Measurements from ENCODE around the gene FAM229A.

Gene FAM229A

GRCh38 chr1:32392325-32392724 is 30.0 kb upstream of the FAM229A start:
- TF ChIP-seq CTCF (IDR thresholded peaks at IDR 0.05; ENCODE audit: low read depth, low read length, missing control alignments) = no peak
- no peak for DNase-seq (ENCODE audit: low read depth)
- no peak overlapping the region for H3K4me3 ChIP-seq (ENCODE audit: low read depth, low read length)

GRCh38 chr1:32390904-32391870 is 28.9 kb upstream of the FAM229A start:
- no peak for DNase-seq (ENCODE audit: low read depth)
- H3K4me3 ChIP-seq (ENCODE audit: low read depth, low read length) = no peak overlapping the region
- TF ChIP-seq CTCF (IDR thresholded peaks at IDR 0.05; ENCODE audit: low read depth, low read length, missing control alignments) = no peak

- no peak for TF ChIP-seq CTCF (IDR thresholded peaks at IDR 0.05; ENCODE audit: low read depth, low read length, missing control alignments)
- H3K4me3 ChIP-seq (ENCODE audit: low read depth, low read length) = no peak overlapping the region
- DNase-seq (ENCODE audit: low read depth) = no peak
These were observed 26.4 kb upstream of the FAM229A start for GRCh38 chr1:32388641-32389040.

- no peak overlapping the region for H3K4me3 ChIP-seq (ENCODE audit: low read depth, low read length)
- DNase-seq (ENCODE audit: low read depth) = no peak
- TF ChIP-seq CTCF (IDR thresholded peaks at IDR 0.05; ENCODE audit: low read depth, low read length, missing control alignments) = no peak
These were observed 24.5 kb upstream of the FAM229A start for GRCh38 chr1:32386676-32387392.

GRCh38 chr1:32380057-32380456 is 17.8 kb upstream of the FAM229A start:
- TF ChIP-seq CTCF (IDR thresholded peaks at IDR 0.05; ENCODE audit: low read depth, low read length, missing control alignments) = no peak
- no peak for DNase-seq (ENCODE audit: low read depth)

GRCh38 chr1:32377541-32378220 is 15.4 kb upstream of the FAM229A start:
- DNase-seq (ENCODE audit: low read depth) = no peak
- no peak for TF ChIP-seq CTCF (IDR thresholded peaks at IDR 0.05; ENCODE audit: low read depth, low read length, missing control alignments)
- no peak overlapping the region for H3K4me3 ChIP-seq (ENCODE audit: low read depth, low read length)

More at GRCh38 chr1:32380057-32380456, 17.8 kb upstream of the FAM229A start:
- H3K4me3 ChIP-seq (ENCODE audit: low read depth, low read length) = no peak overlapping the region

Measured in GM12864 (cell line).